Activated T-helper 1 cell treated with anti-CD3 and anti-CD28 coated beads, Interleukin-12 subunit alpha, Interleukin-12 subunit beta, Interleukin-2, Interleukin-4 antibody, amounts not matched to agents 30 ng/mL and 10 ng/mL and 1 ng/mL, durations not matched to agents 14 hours and 24 hours and 36 hours (primary cell): Measurements from ENCODE around the gene RNF148. TPM values are rescaled to one million over a fixed set of nuclear protein-coding genes. Genes with fewer than 3 reads are reported as not detected.

Source experiments
- DNase-seq: peaks from one replicate; pipeline ENCODE4 v3.0.0; 2021; ENCODE audit warnings: low spot score
- H3K27ac Mint-ChIP-seq: one replicate; pipeline ENCODE4 v1.8.0; 2021; ENCODE audit warnings: mild to moderate bottlenecking, mixed read lengths
- H3K27me3 Mint-ChIP-seq: one replicate; pipeline ENCODE4 v1.8.0; 2022; ENCODE audit warnings: mild to moderate bottlenecking, moderate library complexity, mixed read lengths; ENCODE audit not compliant: insufficient read depth
- H3K36me3 Mint-ChIP-seq: one replicate; pipeline ENCODE4 v1.8.0; 2021; ENCODE audit warnings: low read depth, mixed read lengths
- H3K4me1 Mint-ChIP-seq: one replicate; pipeline ENCODE4 v1.8.0; 2021; ENCODE audit warnings: low read depth, mixed read lengths
- H3K4me3 Mint-ChIP-seq: one replicate; pipeline ENCODE4 v1.8.0; 2021; ENCODE audit warnings: mild to moderate bottlenecking, moderate library complexity, mixed read lengths
- H3K9me3 Mint-ChIP-seq: one replicate; pipeline ENCODE4 v1.8.0; 2021; ENCODE audit warnings: mixed read lengths
- intact Hi-C: fragments of 100-400 bp; cut with micrococcal nuclease; formaldehyde crosslinking; loops from one replicate; pipeline ENCODE4 v1.15.1; 2024
- total RNA-seq: library from RNA; stranded (reverse); gene quantifications from 2 replicates; pipeline ENCODE4 v1.2.3, GENCODE V29; 2022

The RNF148 gene
- total RNA-seq, 1 donor from 2014 or later, result not detected

- Mint-ChIP-seq H3K27ac (no peak overlapping the region), H3K4me3 (no peak overlapping the region), H3K27me3 (no peaks in the 10 kb centered on the region), H3K36me3 (no peaks in the 10 kb centered on the region), H3K4me1 (no peaks in the 10 kb centered on the region), H3K9me3 (no peaks in the 10 kb centered on the region)
- intact Hi-C loops, result no loop called here
- no peak for DNase-seq
Measured at GRCh38 chr7:122653685-122654084, 49.0 kb downstream of the RNF148 start.

GRCh38 chr7:122652876-122653275, 49.8 kb downstream of the RNF148 start:
- no peaks in the 10 kb centered on the region for H3K27me3 Mint-ChIP-seq
- intact Hi-C loops, result no loop called here
- no peaks in the 10 kb centered on the region for H3K9me3 Mint-ChIP-seq
- H3K4me1 Mint-ChIP-seq, result no peaks in the 10 kb centered on the region
- H3K36me3 Mint-ChIP-seq, result no peaks in the 10 kb centered on the region
- no peak overlapping the region for H3K4me3 Mint-ChIP-seq
- H3K27ac Mint-ChIP-seq, result no peak overlapping the region
- no peak for DNase-seq

Other genes starting within 250 kb of the RNF148 start
- gene RNF133, start 3.8 kb downstream of the RNF148 start, total RNA-seq, result not detected in 2 replicates
- gene CADPS2, start 183.5 kb upstream of the RNF148 start, total RNA-seq, result not detected in 2 replicates